ENCODE measurements around the gene MEDAG. TPM values are rescaled to one million over a fixed set of nuclear protein-coding genes. Genes with fewer than 3 reads are reported as not detected.

MEDAG gene
- total and polyA plus RNA-seq, 2 donors (not counting 3 experiments of a cell fraction or from before 2014, with no cell fraction given) = 27.2 TPM

GRCh38 chr13:30859326-30859725 lies 46.7 kb upstream of the MEDAG start:
- ChIA-PET POLR2A (no interaction called here), CTCF (no interaction called here)
- H2AFZ ChIP-seq (ENCODE audit: low read depth, low read length) = no peak overlapping the region
- no peaks in the 10 kb centered on the region for H3K9me3 ChIP-seq (replicated peaks; ENCODE audit: control insufficient read depth, insufficient read depth, low read length)
- intact Hi-C loops (cut with micrococcal nuclease) (no loop called here), dilution Hi-C loops (cut with MboI; ENCODE audit: extremely low pct_ligation_motif_present, low sequenced_read_pairs) (no loop called here)
- no peak overlapping the region for H3K9ac ChIP-seq (replicated peaks; ENCODE audit: extremely low read depth, insufficient read depth, low read length)
- FAIRE-seq = no peak
- H3K36me3 ChIP-seq (ENCODE audit: control insufficient read depth in 2 of 2, extremely low read depth in 1 of 2, insufficient read depth in 2 of 2, low read length in 2 of 2) = no peaks in the 10 kb centered on the region
- H4K20me1 ChIP-seq (replicated peaks; ENCODE audit: control insufficient read depth, extremely low read depth, insufficient read depth, low read length) = no peaks in the 10 kb centered on the region
- no peaks in the 10 kb centered on the region for H3K79me2 ChIP-seq (ENCODE audit: control insufficient read depth, insufficient read depth, low read length)
- H3K4me1 ChIP-seq (ENCODE audit: control insufficient read depth, extremely low read depth, insufficient read depth, low read length) = peaks cover 5% of the 10 kb centered on the region
- DNase-seq (ENCODE audit: low read depth, low spot score) = peak; percentile 60
- H3K27ac ChIP-seq (ENCODE audit: insufficient read depth, low read depth, low read length) = no peak overlapping the region
- no peak for TF ChIP-seq JUN (IDR thresholded peaks at IDR 0.05; ENCODE audit: borderline replicate concordance, insufficient read depth, insufficient read length, low read depth)
- TF ChIP-seq MYC (IDR thresholded peaks at IDR 0.05; ENCODE audit: low read depth, low read length) = no peak
- no peak for TF ChIP-seq FOS (IDR thresholded peaks at IDR 0.05; ENCODE audit: borderline replicate concordance, insufficient read depth, low read length)
- TF ChIP-seq GATA2 (IDR thresholded peaks at IDR 0.05; ENCODE audit: insufficient read depth, insufficient read length, low read depth, low read length) = no peak
- TF ChIP-seq CTCF (IDR thresholded peaks at IDR 0.05; ENCODE audit: extremely low read depth in 1 of 2, insufficient read depth in 1 of 2, low read depth in 1 of 2, low read length in 2 of 2) = no peak
- no peak for TF ChIP-seq EZH2 (IDR thresholded peaks at IDR 0.05; ENCODE audit: borderline replicate concordance, low read depth, low read length, severe bottlenecking)
- no peak for TF ChIP-seq POLR2AphosphoS5 (IDR thresholded peaks at IDR 0.05; ENCODE audit: insufficient read depth, low read depth, low read length)
- no peak for TF ChIP-seq MAX (IDR thresholded peaks at IDR 0.05; ENCODE audit: insufficient read depth, insufficient read length)
- no peak for TF ChIP-seq POLR2A (IDR thresholded peaks at IDR 0.05; ENCODE audit: low read depth, low read length)
- H3K4me3 ChIP-seq (replicated peaks in 1 of 3; ENCODE audit: insufficient read depth in 1 of 3, low read depth in 1 of 3, low read length in 3 of 3) = no peak overlapping the region
- no TSS peak for BruUV-seq (replicated peaks)
- no peak overlapping the region for H3K4me2 ChIP-seq (ENCODE audit: insufficient read depth, low read length)
- H3K9me1 ChIP-seq (replicated peaks; ENCODE audit: control insufficient read depth, extremely low read depth, insufficient read depth, low read length) = no peaks in the 10 kb centered on the region
- H3K27me3 ChIP-seq (ENCODE audit: control insufficient read depth in 2 of 2, insufficient read depth in 2 of 2, low read length in 2 of 2) = peaks cover 0 to 3% of the 10 kb centered on the region in 2 experiments

Data from endothelial cell of umbilical vein (primary cell).